CD14-positive monocyte (primary cell): ENCODE data around the gene LIN9. TPM values are rescaled to one million over a fixed set of nuclear protein-coding genes. Genes with fewer than 3 reads are reported as not detected.

ENCODE experiments used
- DNase-seq, 3 donors: peaks; one replicate each; pipeline ENCODE4 v3.0.0-alpha.2; 2011 to 2022
- H2AFZ ChIP-seq: 2 replicates; pipeline ENCODE4 v1.6.0; 2012; ENCODE audit warnings: mild to moderate bottlenecking, low read depth, low read length, inconsistent platforms; ENCODE audit not compliant: insufficient read depth, poor library complexity, severe bottlenecking
- H3K27ac ChIP-seq, 2 donors: 1 replicate in 1 of 2; 2 replicates in 1 of 2; pipeline ENCODE4 v1.5.1; 2012 to 2013; ENCODE audit warnings: low read length in 2 of 2, control low read depth in 1 of 2, inconsistent platforms in 1 of 2, low read depth in 1 of 2, mild to moderate bottlenecking in 1 of 2
- H3K27me3 ChIP-seq, 2 donors: one replicate each; pipeline versions ENCODE4 v1.6.0 to v1.6.1; 2011 to 2013; ENCODE audit warnings: low read length in 2 of 2; ENCODE audit not compliant: control insufficient read depth in 2 of 2, insufficient read depth in 2 of 2
- H3K36me3 ChIP-seq, 2 donors: replicated peaks in 1 of 2; 1 replicate in 1 of 2; 2 replicates in 1 of 2; pipeline versions ENCODE4 v1.5.1 to v1.6.1; 2012 to 2013; ENCODE audit warnings: low read length in 2 of 2, control low read depth in 1 of 2, inconsistent platforms in 1 of 2, mild to moderate bottlenecking in 1 of 2; ENCODE audit not compliant: insufficient read depth in 2 of 2, control insufficient read depth in 1 of 2
- H3K4me1 ChIP-seq, 2 donors: 1 replicate in 1 of 2; 2 replicates in 1 of 2; pipeline versions ENCODE4 v1.5.1 to v1.6.1; 2012 to 2013; ENCODE audit warnings: low read length in 2 of 2, control low read depth in 1 of 2, inconsistent platforms in 1 of 2, mild to moderate bottlenecking in 1 of 2, moderate library complexity in 1 of 2; ENCODE audit not compliant: insufficient read depth in 2 of 2, control insufficient read depth in 1 of 2
- H3K4me2 ChIP-seq: replicated peaks from 2 replicates; pipeline ENCODE3; 2012; ENCODE audit warnings: low read length, moderate library complexity, mild to moderate bottlenecking; ENCODE audit not compliant: poor library complexity, severe bottlenecking; ENCODE audit errors: extremely low read depth
- H3K4me3 ChIP-seq, 3 experiments: fragments of 200-600 bp in 1 of 3; sonication (generic) in 1 of 3; replicated peaks in 1 of 3; 1 replicate in 2 of 3; 2 replicates in 1 of 3; pipeline ENCODE4 v1.5.1; 2011 to 2013; ENCODE audit warnings: low read length in 3 of 3, mild to moderate bottlenecking in 3 of 3, control low read depth in 2 of 3, low read depth in 2 of 3, inconsistent platforms in 1 of 3, moderate library complexity in 1 of 3
- H3K79me2 ChIP-seq: 2 replicates; pipeline ENCODE4 v1.6.0; 2012; ENCODE audit warnings: mild to moderate bottlenecking, control low read depth, inconsistent platforms, low read length, moderate library complexity; ENCODE audit not compliant: insufficient read depth
- H3K9ac ChIP-seq: 2 replicates; pipeline ENCODE4 v1.6.0; 2017; ENCODE audit warnings: low read length, mild to moderate bottlenecking; ENCODE audit not compliant: insufficient read depth, poor library complexity, severe bottlenecking
- H3K9me3 ChIP-seq, 2 donors: replicated peaks in 1 of 2; 1 replicate in 1 of 2; 2 replicates in 1 of 2; pipeline versions ENCODE4 v1.5.1 to v1.6.1; 2012 to 2013; ENCODE audit warnings: low read length in 2 of 2, control low read depth in 1 of 2; ENCODE audit not compliant: control insufficient read depth in 1 of 2, insufficient read depth in 1 of 2
- H4K20me1 ChIP-seq: 2 replicates; pipeline ENCODE4 v1.6.0; 2012; ENCODE audit warnings: mild to moderate bottlenecking, low read length, control low read depth, moderate library complexity; ENCODE audit not compliant: insufficient read depth
- H3K27ac Mint-ChIP-seq, 7 donors: one replicate each; pipeline ENCODE4 v1.8.0; 2020; ENCODE audit warnings: mild to moderate bottlenecking in 7 of 7, mixed read lengths in 7 of 7, moderate library complexity in 6 of 7, inconsistent platforms in 2 of 7
- H3K27me3 Mint-ChIP-seq, 3 donors: one replicate each; pipeline ENCODE4 v1.8.0; 2021 to 2022; ENCODE audit warnings: low read depth in 3 of 3, mild to moderate bottlenecking in 3 of 3, mixed read lengths in 3 of 3, moderate library complexity in 3 of 3, inconsistent platforms in 1 of 3
- H3K36me3 Mint-ChIP-seq, 2 donors: one replicate each; pipeline ENCODE4 v1.8.0; 2020; ENCODE audit warnings: mixed read lengths in 2 of 2, inconsistent platforms in 1 of 2, mild to moderate bottlenecking in 1 of 2
- H3K4me1 Mint-ChIP-seq: one replicate; pipeline ENCODE4 v1.8.0; 2020; ENCODE audit warnings: mild to moderate bottlenecking, mixed read lengths
- H3K4me3 Mint-ChIP-seq, 2 donors: one replicate each; pipeline ENCODE4 v1.8.0; 2020; ENCODE audit warnings: mild to moderate bottlenecking in 2 of 2, mixed read lengths in 2 of 2, moderate library complexity in 1 of 2
- H3K9me3 Mint-ChIP-seq, 7 donors: one replicate each; pipeline ENCODE4 v1.8.0; 2020 to 2022; ENCODE audit warnings: mixed read lengths in 7 of 7, mild to moderate bottlenecking in 6 of 7, moderate library complexity in 6 of 7, inconsistent platforms in 2 of 7
- CTCF ChIP-seq: fragments of 200-600 bp; IDR thresholded peaks from one replicate; pipeline ENCODE4 v1.8.0; 2022; ENCODE audit warnings: antibody characterized with exemption, mild to moderate bottlenecking
- WGBS: methylation state at CpG from one replicate; pipeline ENCODE4 v1.1.5; 2013; ENCODE audit warnings: missing lambda C conversion rate; ENCODE audit not compliant: insufficient coverage; 5-methylcytosine and 5-hydroxymethylcytosine counted together
- intact Hi-C, 2 donors: fragments of 100-400 bp; cut with micrococcal nuclease; formaldehyde crosslinking; loops; one replicate each; pipeline versions ENCODE4 v1.15.0 to v1.15.1; 2023
- polyA minus RNA-seq: library from RNA; depleted of rRNA, polyadenylated mRNA; stranded (reverse); fragments of >200 nt; gene quantifications from 2 replicates; pipeline ENCODE4 v1.2.3, GENCODE V29; 2012
- polyA plus RNA-seq, 3 donors: library from polyadenylated mRNA; depleted of rRNA in 1 of 3; unstranded in 2 of 3; stranded (reverse) in 1 of 3; fragments of 300-500 nt in 2 of 3; fragments of >200 nt in 1 of 3; fragmentation: Illumina TruSeq in 2 of 3; gene quantifications; 1 replicate in 2 of 3; 2 replicates in 1 of 3; pipeline ENCODE4 v1.2.3, GENCODE V29; 2012 to 2021
- total RNA-seq, 12 experiments: library from RNA in 1 of 12; stranded (reverse) in 1 of 12; fragments of 120-200 nt in 1 of 12; gene quantifications; one replicate each; pipeline ENCODE4 v1.2.4 and lab custom pipeline; 2013 to 2026; ENCODE audit warnings: mixed read lengths in 6 of 12, inconsistent platforms in 1 of 12

Gene LIN9
- total RNA-seq (2013), result 2.6 TPM
- polyA plus RNA-seq (1 to 10 TPM in 1 of 3 donors, under 1 TPM in 2; 0.56 to 1.3 (median 0.76) TPM), polyA minus RNA-seq (0.55 and 0.80 TPM in 2 replicates), total RNA-seq (lab: John Stamatoyannopoulos, UW) (0.58 to 7.5 (median 1.8) reads per million in 11 experiments)

- H3K27me3 Mint-ChIP-seq, result peaks cover 2 to 6% (median 5%) of the 10 kb centered on the region in 3 donors
- intact Hi-C loops, result no loop called here
- H3K4me1 Mint-ChIP-seq, result peaks cover 28% of the 10 kb centered on the region
Measured at GRCh38 chr1:226308723-226309397, at the start of gene LIN9. LIN9 (minus strand) TSS chr1:226309164; CDS start chr1:226309139, 25 bp downstream.

GRCh38 chr1:226357416-226357815, 48.5 kb upstream of the LIN9 start:
- Histone ChIP-seq H3K4me3 (no peak overlapping the region), H3K36me3 (peaks cover 38 to 70% of the 10 kb centered on the region in 2 donors), H2AFZ (no peak overlapping the region), H3K9ac (no peak overlapping the region), H3K27ac (no peak overlapping the region), H3K9me3 (no peaks in the 10 kb centered on the region), H3K27me3 (no peaks in the 10 kb centered on the region), H3K79me2 (no peaks in the 10 kb centered on the region), H4K20me1 (no peaks in the 10 kb centered on the region), H3K4me1 (no peaks in the 10 kb centered on the region), H3K4me2 (no peak overlapping the region)
- H3K4me3 Mint-ChIP-seq, result no peak overlapping the region
- no peaks in the 10 kb centered on the region for H3K27me3 Mint-ChIP-seq
- WGBS, result no CpG with 5 or more reads among the region's 2 CpGs
- TF ChIP-seq CTCF, result no peak
- peak overlapping the region in 1 of 7 donors; percentile 59 for H3K27ac Mint-ChIP-seq
- intact Hi-C loops, result no loop called here
- DNase-seq, result no peak
- H3K9me3 Mint-ChIP-seq, result no peaks in the 10 kb centered on the region
- H3K4me1 Mint-ChIP-seq, result no peaks in the 10 kb centered on the region
- peaks cover 50 to 54% of the 10 kb centered on the region in 2 donors for H3K36me3 Mint-ChIP-seq

More at GRCh38 chr1:226308723-226309397, at the start of gene LIN9:
- under 1% methylated on average over 77 of the region's 77 CpGs for WGBS
- Histone ChIP-seq H4K20me1 (no peaks in the 10 kb centered on the region), H3K27me3 (peaks cover 0 to 3% of the 10 kb centered on the region in 2 donors), H3K36me3 (no peaks in the 10 kb centered on the region), H3K4me2 (peak within 1 kb of the TSS; percentile 97), H3K79me2 (peaks cover 45% of the 10 kb centered on the region), H3K4me3 (peak within 1 kb of the TSS; percentile 94 to 99 (median 95)), H3K9ac (peak within 1 kb of the TSS; percentile 79), H3K4me1 (peaks cover 12 to 20% of the 10 kb centered on the region in 2 donors), H3K27ac (peak within 1 kb of the TSS; percentile 16 to 81), H3K9me3 (no peaks in the 10 kb centered on the region), H2AFZ (peak within 1 kb of the TSS; percentile 100)
- no peaks in the 10 kb centered on the region for H3K36me3 Mint-ChIP-seq
- peak within 1 kb of the TSS; percentile 91 to 92 for H3K4me3 Mint-ChIP-seq
- peak; percentile 77 to 81 (median 80) for DNase-seq
- TF ChIP-seq CTCF, result no peak
- no peaks in the 10 kb centered on the region for H3K9me3 Mint-ChIP-seq
- H3K27ac Mint-ChIP-seq, result peak within 1 kb of the TSS in 6 of 7 donors; percentile 33 to 81 (median 70)
